ENCODE measurements around the gene NTN1.

The NTN1 gene

DNA sequence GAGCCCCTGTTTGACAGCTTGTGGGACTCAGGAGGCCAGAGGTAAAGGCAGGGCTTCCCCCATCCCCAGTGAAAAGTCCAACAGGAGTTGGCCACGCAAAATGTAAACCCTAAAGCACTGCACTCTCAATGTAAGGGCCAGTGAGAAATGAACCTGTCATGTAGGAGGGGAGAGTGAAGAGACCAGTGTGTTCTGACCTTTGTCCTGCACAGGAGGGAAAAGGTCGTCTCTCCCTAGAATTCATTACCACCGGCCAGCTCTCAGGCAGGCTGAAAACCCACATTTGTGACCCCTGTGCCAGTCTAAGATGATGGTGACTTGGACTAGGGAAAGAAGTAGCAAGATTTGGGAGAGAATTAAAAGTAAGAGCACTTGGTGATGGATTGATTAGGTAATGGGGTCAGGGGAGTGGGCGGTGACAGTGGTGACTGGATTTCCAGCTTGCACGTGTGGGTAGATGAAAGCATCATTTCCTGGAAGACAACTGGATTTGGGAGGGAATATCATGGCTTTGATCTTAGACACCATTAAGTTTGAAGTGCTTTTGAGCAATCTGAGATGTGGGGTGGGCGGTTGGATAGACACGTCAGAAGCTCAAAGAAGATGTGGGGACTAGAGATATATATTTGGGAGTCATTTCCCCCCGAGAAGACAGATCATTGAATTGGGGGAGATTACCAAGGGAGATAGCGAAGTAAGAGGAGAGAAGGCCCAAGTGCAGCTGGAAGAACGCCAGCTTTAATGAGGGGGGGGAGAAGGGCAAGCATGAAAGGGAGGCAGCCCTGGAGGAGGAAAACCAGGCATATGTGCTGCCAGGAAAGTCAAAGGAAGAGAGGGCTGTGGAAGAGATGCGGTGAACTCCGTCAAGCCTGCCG lies 119.5 kb downstream of the NTN1 start:
- Histone ChIP-seq H3K4ac (ENCODE audit: low read depth, low read length) (no peak overlapping the region), H3K18ac (ENCODE audit: low read length) (no peak overlapping the region), H2BK12ac (ENCODE audit: low read length) (no peak overlapping the region), H3K27ac (ENCODE audit: low read depth, low read length) (no peak overlapping the region), H3K27me3 (ENCODE audit: insufficient read depth, low read length) (no peaks in the 10 kb centered on the region), H3K79me1 (ENCODE audit: low read length) (no peaks in the 10 kb centered on the region), H3K36me3 (ENCODE audit: control insufficient read depth in 1 of 2, insufficient read depth in 2 of 2, low read length in 2 of 2) (no peaks in the 10 kb centered on the region), H2AK5ac (ENCODE audit: low read length) (no peak overlapping the region), H4K8ac (ENCODE audit: low read depth, low read length) (no peak overlapping the region), H3K4me2 (ENCODE audit: low read length) (no peak overlapping the region), H3K4me1 (ENCODE audit: control insufficient read depth in 1 of 2, insufficient read depth in 2 of 2, low read length in 2 of 2) (peaks cover 4 to 12% of the 10 kb centered on the region in 2 experiments), H3K4me3 (ENCODE audit: low read depth, low read length) (no peak overlapping the region), H3K9ac (ENCODE audit: low read length) (no peak overlapping the region), H2AFZ (ENCODE audit: insufficient read depth, low read length, poor library complexity) (no peak overlapping the region), H2BK120ac (ENCODE audit: insufficient read depth, low read length, poor library complexity) (no peak overlapping the region), H3K14ac (ENCODE audit: low read length) (no peak overlapping the region), H3K79me2 (ENCODE audit: control insufficient read depth, insufficient read depth, low read length, poor library complexity) (no peaks in the 10 kb centered on the region), H4K12ac (ENCODE audit: low read depth, low read length) (no peak overlapping the region), H3K23ac (ENCODE audit: low read length) (no peak overlapping the region), H4K91ac (ENCODE audit: low read depth, low read length) (no peak overlapping the region), H2BK5ac (ENCODE audit: low read depth, low read length, poor library complexity) (no peak overlapping the region), H3K9me3 (ENCODE audit: insufficient read depth, low read depth, low read length) (peaks cover 4% of the 10 kb centered on the region)
- no CpG with 5 or more reads among the region's 13 CpGs for WGBS (ENCODE audit: extremely low coverage, insufficient coverage, insufficient read length)
- DNase-seq: no peak

DNA sequence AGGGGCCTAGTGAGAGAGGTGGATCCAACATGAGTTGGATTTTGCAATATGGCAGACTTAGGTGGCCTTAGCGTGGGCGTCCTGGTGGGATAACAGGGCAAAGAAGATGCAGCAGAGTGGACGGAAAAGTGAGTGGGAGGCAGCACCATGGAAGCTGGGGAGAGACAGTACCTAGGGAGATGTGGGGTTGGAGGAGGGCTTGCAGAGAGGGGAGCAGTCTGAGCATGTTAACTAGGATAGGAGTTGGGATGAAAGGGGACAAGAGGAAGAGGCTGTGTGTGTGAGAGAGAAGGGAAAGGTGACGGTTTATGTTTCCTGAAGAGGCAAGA lies 120.1 kb downstream of the NTN1 start:
- DNase-seq: no peak
- Histone ChIP-seq H3K36me3 (ENCODE audit: control insufficient read depth in 1 of 2, insufficient read depth in 2 of 2, low read length in 2 of 2) (no peaks in the 10 kb centered on the region), H3K79me1 (ENCODE audit: low read length) (no peaks in the 10 kb centered on the region), H3K27me3 (ENCODE audit: insufficient read depth, low read length) (no peaks in the 10 kb centered on the region), H2AK5ac (ENCODE audit: low read length) (no peak overlapping the region), H2BK5ac (ENCODE audit: low read depth, low read length, poor library complexity) (no peak overlapping the region), H2BK12ac (ENCODE audit: low read length) (no peak overlapping the region), H3K4me3 (ENCODE audit: low read depth, low read length) (no peak overlapping the region), H3K9ac (ENCODE audit: low read length) (no peak overlapping the region), H3K4me1 (ENCODE audit: control insufficient read depth in 1 of 2, insufficient read depth in 2 of 2, low read length in 2 of 2) (peaks cover 4 to 12% of the 10 kb centered on the region in 2 experiments), H3K14ac (ENCODE audit: low read length) (no peak overlapping the region), H4K8ac (ENCODE audit: low read depth, low read length) (no peak overlapping the region), H3K9me3 (ENCODE audit: insufficient read depth, low read depth, low read length) (peaks cover 4% of the 10 kb centered on the region), H3K27ac (ENCODE audit: low read depth, low read length) (no peak overlapping the region), H3K4me2 (ENCODE audit: low read length) (no peak overlapping the region), H3K18ac (ENCODE audit: low read length) (no peak overlapping the region), H2BK120ac (ENCODE audit: insufficient read depth, low read length, poor library complexity) (no peak overlapping the region), H4K12ac (ENCODE audit: low read depth, low read length) (no peak overlapping the region), H3K4ac (ENCODE audit: low read depth, low read length) (no peak overlapping the region), H4K91ac (ENCODE audit: low read depth, low read length) (no peak overlapping the region), H2AFZ (ENCODE audit: insufficient read depth, low read length, poor library complexity) (no peak overlapping the region), H3K79me2 (ENCODE audit: control insufficient read depth, insufficient read depth, low read length, poor library complexity) (no peaks in the 10 kb centered on the region), H3K23ac (ENCODE audit: low read length) (no peak overlapping the region)
- no CpG with 5 or more reads among the region's 4 CpGs for WGBS (ENCODE audit: extremely low coverage, insufficient coverage, insufficient read length)

DNA sequence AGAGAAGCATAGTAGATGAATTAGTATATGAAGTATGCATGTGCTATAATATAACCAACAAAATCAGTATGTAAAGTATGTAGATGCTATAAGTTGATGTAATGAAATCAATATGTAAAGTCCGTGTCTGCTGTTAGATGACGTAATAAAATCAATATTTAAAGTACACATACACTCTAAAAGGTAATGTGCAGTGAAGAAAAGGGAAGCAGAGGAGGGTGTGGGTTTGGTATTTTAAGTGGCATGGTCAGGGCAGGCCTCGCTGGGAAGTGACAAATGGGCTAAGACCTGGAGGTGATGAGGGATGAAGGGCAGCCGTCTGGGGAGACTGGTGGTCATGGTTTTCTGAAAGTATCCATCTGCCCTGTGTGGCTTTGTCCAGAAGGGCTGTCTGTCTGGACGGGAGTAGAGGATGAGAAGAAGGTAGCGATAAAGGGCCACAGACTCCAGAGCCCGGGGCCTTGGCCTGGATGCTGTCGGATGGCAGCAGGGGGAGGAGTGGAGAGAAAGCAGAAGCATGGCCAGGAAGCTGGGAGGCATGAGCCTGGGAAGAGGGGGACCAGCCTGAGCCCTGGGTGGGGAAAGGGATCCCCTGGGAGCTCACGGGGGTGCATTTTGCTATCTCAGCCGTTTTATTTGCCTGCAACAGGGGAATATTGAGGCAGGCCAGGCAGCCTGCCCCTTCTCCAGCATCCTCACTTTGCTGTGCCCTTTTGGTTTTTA lies 121.6 kb downstream of the NTN1 start:
- no peaks in the 10 kb centered on the region for H3K36me3 ChIP-seq (ENCODE audit: control insufficient read depth in 1 of 2, insufficient read depth in 2 of 2, low read length in 2 of 2)
- H4K91ac ChIP-seq (ENCODE audit: low read depth, low read length): no peak overlapping the region
- H3K79me2 ChIP-seq (ENCODE audit: control insufficient read depth, insufficient read depth, low read length, poor library complexity): no peaks in the 10 kb centered on the region
- no peak overlapping the region for H3K18ac ChIP-seq (ENCODE audit: low read length)
- no peak overlapping the region for H3K23ac ChIP-seq (ENCODE audit: low read length)
- WGBS (ENCODE audit: extremely low coverage, insufficient coverage, insufficient read length): no CpG with 5 or more reads among the region's 10 CpGs
- no peak overlapping the region for H3K4me3 ChIP-seq (ENCODE audit: low read depth, low read length)
- H2AK5ac ChIP-seq (ENCODE audit: low read length): no peak overlapping the region
- no peak overlapping the region for H3K4ac ChIP-seq (ENCODE audit: low read depth, low read length)
- H3K9me3 ChIP-seq (ENCODE audit: insufficient read depth, low read depth, low read length): peaks cover 4% of the 10 kb centered on the region
- no peak overlapping the region for H2BK5ac ChIP-seq (ENCODE audit: low read depth, low read length, poor library complexity)
- no peaks in the 10 kb centered on the region for H3K79me1 ChIP-seq (ENCODE audit: low read length)
- no peak for DNase-seq
- H3K14ac ChIP-seq (ENCODE audit: low read length): no peak overlapping the region
- no peak overlapping the region for H3K4me2 ChIP-seq (ENCODE audit: low read length)
- H2BK120ac ChIP-seq (ENCODE audit: insufficient read depth, low read length, poor library complexity): no peak overlapping the region
- H4K8ac ChIP-seq (ENCODE audit: low read depth, low read length): no peak overlapping the region
- H3K27ac ChIP-seq (ENCODE audit: low read depth, low read length): no peak overlapping the region
- peaks cover 4 to 5% of the 10 kb centered on the region in 2 experiments for H3K4me1 ChIP-seq (ENCODE audit: control insufficient read depth in 1 of 2, insufficient read depth in 2 of 2, low read length in 2 of 2)
- no peak overlapping the region for H2AFZ ChIP-seq (ENCODE audit: insufficient read depth, low read length, poor library complexity)
- no peak overlapping the region for H2BK12ac ChIP-seq (ENCODE audit: low read length)
- H4K12ac ChIP-seq (ENCODE audit: low read depth, low read length): no peak overlapping the region
- no peak overlapping the region for H3K9ac ChIP-seq (ENCODE audit: low read length)
- H3K27me3 ChIP-seq (ENCODE audit: insufficient read depth, low read length): no peaks in the 10 kb centered on the region

GRCh38 chr17:9144502-9145249 lies 123.4 kb downstream of the NTN1 start:
- H3K14ac ChIP-seq (ENCODE audit: low read length): no peak overlapping the region
- H3K4me1 ChIP-seq (ENCODE audit: control insufficient read depth in 1 of 2, insufficient read depth in 2 of 2, low read length in 2 of 2): no peaks in the 10 kb centered on the region
- H2AK5ac ChIP-seq (ENCODE audit: low read length): peak overlapping the region; percentile 7
- WGBS (ENCODE audit: extremely low coverage, insufficient coverage, insufficient read length): no CpG with 5 or more reads among the region's 19 CpGs
- H3K9me3 ChIP-seq (ENCODE audit: insufficient read depth, low read depth, low read length): peaks cover 2% of the 10 kb centered on the region
- no peaks in the 10 kb centered on the region for H3K79me1 ChIP-seq (ENCODE audit: low read length)
- no peaks in the 10 kb centered on the region for H3K27me3 ChIP-seq (ENCODE audit: insufficient read depth, low read length)
- no peak overlapping the region for H4K12ac ChIP-seq (ENCODE audit: low read depth, low read length)
- H2BK12ac ChIP-seq (ENCODE audit: low read length): no peak overlapping the region
- H3K4ac ChIP-seq (ENCODE audit: low read depth, low read length): no peak overlapping the region
- no peaks in the 10 kb centered on the region for H3K36me3 ChIP-seq (ENCODE audit: control insufficient read depth in 1 of 2, insufficient read depth in 2 of 2, low read length in 2 of 2)
- H4K8ac ChIP-seq (ENCODE audit: low read depth, low read length): no peak overlapping the region
- H4K91ac ChIP-seq (ENCODE audit: low read depth, low read length): no peak overlapping the region
- no peak for DNase-seq
- H3K79me2 ChIP-seq (ENCODE audit: control insufficient read depth, insufficient read depth, low read length, poor library complexity): no peaks in the 10 kb centered on the region
- H3K23ac ChIP-seq (ENCODE audit: low read length): no peak overlapping the region
- no peak overlapping the region for H3K4me2 ChIP-seq (ENCODE audit: low read length)
- H3K27ac ChIP-seq (ENCODE audit: low read depth, low read length): no peak overlapping the region
- H2AFZ ChIP-seq (ENCODE audit: insufficient read depth, low read length, poor library complexity): no peak overlapping the region
- H2BK5ac ChIP-seq (ENCODE audit: low read depth, low read length, poor library complexity): no peak overlapping the region
- no peak overlapping the region for H3K9ac ChIP-seq (ENCODE audit: low read length)
- no peak overlapping the region for H3K18ac ChIP-seq (ENCODE audit: low read length)
- no peak overlapping the region for H3K4me3 ChIP-seq (ENCODE audit: low read depth, low read length)
- H2BK120ac ChIP-seq (ENCODE audit: insufficient read depth, low read length, poor library complexity): no peak overlapping the region
